AG08395 (cell line): ENCODE measurements around the gene RASL10A.

Experiments
- DNase-seq: peaks from one replicate; pipeline ENCODE4 v3.0.0; 2012; ENCODE audit warnings: mixed read lengths, low spot score

RASL10A gene

DNA sequence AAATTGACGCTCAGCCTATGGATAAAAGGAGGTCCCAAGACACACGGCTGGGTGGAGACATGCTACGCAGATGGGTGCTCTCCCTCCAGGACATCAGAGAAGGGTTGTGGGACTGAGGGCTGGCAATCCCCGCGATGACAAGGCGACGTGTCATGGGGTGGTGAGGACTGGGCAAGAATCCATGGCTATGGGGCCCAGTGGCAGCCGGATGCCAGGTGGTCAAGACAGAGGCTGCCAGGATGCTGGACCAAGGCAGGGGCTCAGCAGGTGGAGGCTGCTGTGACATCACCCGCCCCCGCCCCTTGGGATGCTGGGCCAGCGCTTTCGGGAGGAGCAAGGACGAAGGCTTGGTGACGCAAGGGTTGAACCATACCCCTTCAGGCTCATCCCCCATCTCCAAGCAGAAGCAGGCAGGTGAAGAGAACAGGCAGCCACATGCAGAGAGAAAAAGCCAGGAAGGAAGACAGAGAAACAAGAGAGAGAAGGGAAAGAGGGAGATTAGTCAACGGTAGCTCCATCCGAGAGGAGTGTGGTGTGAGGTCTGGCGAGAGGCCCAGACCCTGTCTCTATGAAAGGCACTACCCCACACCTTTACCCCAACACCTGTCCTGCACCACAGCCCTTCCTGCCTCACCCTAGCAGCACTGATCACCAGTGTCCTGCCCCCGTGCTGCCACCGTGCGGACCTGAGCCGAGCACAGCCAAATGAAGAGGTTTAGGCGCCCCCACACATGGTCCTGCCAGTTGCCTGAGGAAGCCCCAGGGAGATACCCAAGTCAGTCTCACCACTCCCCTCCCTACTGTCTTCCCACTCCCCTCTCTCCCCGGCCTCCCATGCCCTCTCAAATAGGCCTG, 24.1 kb upstream of the RASL10A start:
- DNase-seq = no peak

GRCh38 chr22:29338398-29338797, 22.9 kb upstream of the RASL10A start:
- DNase-seq = no peak

GRCh38 chr22:29337631-29338284, 22.3 kb upstream of the RASL10A start:
- DNase-seq = no peak

GRCh38 chr22:29336751-29337490, 21.4 kb upstream of the RASL10A start:
- DNase-seq = no peak

DNA sequence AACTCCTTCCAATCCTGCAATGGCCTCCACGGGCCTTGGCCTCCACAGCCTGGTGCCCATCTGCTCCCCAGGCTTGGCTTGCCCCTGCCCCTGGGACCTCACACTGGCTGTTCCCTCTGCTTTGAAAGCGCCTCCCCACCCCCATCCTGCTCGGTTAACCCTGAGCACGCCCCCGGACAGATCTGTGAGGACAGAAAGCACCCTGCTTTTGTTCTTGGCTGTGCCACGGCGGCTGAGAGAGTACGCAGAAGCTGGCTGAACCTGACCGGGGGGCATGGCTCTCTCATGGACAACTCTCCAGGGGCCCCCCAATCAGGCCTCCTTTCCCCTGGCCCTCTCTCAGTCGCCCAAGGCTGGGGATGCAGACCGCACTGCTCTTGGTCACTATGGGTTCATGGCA, 20.2 kb upstream of the RASL10A start:
- no peak for DNase-seq

GRCh38 chr22:29334696-29335344, 19.3 kb upstream of the RASL10A start:
- DNase-seq = no peak

- no peak for DNase-seq
These were observed 18.7 kb upstream of the RASL10A start for GRCh38 chr22:29334148-29334547.

- no peak for DNase-seq
These were observed 17.5 kb upstream of the RASL10A start for GRCh38 chr22:29332886-29333496.

DNA sequence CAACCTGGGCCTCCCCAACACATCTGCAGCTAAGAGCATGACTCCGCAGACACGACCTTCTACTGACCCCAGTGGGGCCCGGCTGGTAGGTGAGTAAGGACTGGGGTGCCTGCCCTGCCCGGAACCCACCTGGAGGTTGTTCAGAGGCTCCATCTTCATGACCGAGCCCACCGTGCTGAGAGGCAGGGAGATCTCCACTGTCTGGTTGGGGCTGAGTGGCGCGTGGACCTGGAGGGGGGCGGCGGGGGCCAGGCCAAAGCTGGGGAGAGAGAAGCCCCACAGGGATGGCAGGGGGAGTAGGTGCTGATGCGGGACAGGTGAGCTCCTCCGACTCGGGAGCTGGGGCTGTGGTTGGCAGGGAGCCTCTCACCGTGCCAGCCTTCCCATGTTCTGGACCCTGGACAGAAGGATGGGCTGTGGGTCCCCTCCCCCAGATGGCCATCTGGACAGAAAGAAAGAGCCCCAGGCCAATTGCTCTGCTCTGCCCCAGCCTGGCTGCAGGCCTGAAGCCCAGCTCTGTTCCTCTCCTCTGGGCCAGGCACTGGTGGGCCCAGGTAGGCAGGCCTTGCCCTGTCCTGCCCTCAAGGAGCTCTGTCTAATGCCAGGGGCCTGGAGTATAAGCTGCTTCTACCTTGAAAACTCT, 16.3 kb upstream of the RASL10A start:
- no peak for DNase-seq

- DNase-seq = no peak
These were observed 15.7 kb upstream of the RASL10A start for GRCh38 chr22:29331213-29331612.

DNA sequence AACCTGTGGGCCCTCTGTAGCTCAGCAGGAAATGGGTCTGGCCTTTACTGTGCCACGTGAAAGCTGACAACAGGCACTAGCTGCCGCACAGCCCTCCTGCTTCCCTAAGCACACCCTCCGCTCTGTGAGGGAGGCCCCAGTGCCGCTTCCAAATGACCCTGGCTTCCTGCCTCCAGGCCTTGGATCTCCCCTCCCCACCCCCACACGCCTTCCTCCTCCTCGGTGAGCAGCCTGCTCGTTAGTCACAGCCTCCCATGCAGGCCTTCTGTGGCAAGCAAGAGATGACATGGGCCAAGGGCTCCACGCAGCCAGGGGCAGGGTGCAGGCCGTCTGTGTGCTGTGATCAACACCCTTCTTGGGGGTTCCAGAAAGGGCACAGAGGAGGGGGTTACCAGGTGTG, 15.3 kb upstream of the RASL10A start:
- DNase-seq = no peak

DNA sequence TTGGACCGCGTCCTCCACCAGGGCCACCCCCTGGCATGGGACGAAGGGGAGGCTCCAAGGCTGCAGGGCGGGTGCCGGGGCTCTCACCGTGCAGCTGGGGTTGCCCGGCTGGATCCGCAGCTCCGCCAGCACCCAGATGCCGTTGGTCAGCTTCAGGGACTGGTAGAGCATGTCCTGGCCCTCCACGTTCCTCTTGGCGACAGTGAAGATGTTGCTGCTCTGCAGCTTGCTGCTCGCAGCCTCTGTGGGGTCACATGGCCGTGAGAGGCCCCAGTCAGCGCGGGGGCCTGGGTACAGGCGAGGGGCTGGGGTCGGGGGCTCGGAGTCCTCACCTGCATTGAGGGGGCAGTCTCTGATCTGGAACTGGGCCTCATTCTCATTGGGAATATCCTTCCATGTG, 14.8 kb upstream of the RASL10A start:
- DNase-seq = no peak

GRCh38 chr22:29329581-29329980, 14.1 kb upstream of the RASL10A start:
- no peak for DNase-seq

DNA sequence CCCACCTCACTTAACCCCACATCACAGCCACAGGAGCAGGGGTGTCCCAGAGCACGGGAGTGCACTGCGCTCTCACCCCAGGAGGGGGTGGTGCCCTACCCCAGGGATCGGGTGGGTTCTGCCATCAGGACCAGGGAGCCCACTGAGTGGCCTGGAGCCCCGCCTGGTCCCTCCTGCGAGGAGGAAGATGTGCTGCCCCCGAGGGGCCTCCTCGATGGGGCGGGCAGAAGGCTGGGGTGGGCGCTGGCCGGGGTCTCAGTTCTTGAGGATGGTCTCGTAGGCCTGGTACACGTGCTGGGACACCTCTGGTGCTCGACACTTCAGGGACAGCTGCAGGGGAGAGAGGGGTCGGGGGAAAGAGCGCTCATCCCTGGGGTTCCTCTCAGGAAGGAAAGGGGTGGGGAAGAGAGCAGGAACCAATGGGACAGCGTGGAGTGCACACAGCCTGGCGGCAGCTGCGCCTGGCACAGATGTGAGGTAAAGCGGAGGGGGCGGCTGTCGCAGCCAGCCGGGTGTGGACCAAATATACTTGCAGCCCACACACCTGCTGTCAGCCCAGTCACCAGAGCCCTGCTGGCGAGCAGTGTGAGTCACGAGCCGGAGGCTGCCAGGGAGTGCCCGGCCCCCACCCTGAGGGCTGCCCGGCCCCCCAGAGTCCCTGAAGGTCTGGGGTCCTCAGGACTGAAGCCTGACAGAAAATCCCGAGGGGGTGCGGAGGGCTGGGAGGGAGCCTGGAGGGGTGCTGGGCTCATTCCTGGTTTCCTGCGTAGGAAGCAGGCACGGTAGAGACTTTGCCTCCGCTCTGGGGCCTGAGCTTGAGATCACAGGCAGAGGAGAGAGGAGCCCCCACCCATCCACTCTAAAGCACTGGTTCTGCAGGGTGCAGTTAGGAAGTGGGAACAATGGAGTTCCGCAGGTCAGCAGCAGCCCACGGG, 13.3 kb upstream of the RASL10A start:
- no peak for DNase-seq

GRCh38 chr22:29328055-29328454, 12.6 kb upstream of the RASL10A start:
- DNase-seq = no peak

DNA sequence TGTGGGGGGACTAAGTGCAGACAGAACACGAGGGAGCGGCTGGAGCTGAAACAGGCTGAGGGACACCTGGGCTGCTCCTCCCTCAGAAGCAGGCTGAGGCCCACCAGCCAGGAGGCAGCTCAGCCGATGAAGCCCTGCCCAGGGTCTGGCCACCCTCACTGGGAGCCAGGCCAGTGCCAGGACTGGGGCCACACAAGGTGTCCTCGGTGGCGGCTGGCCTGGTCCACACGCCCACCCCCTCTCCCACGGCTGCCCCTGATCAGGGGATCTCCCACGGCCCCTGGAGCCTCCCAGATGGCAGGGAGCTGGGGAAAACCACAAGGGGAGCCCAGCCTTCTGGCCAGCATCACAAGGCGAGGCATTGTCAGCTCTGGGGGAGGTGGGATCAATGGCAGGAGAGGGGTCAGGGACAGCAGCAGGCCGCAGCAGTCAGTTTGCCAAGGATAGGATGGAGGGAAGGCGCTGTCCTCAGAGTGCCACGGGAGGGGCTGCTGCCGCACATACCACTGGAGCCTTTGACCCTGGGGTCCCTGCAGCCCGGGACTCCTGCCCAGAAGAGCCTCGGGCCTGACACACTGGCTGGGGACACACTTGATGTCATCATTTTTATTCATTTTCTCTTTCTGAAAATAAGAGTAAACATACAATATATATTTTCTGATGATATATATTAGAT, 11.7 kb upstream of the RASL10A start:
- DNase-seq = no peak

DNA sequence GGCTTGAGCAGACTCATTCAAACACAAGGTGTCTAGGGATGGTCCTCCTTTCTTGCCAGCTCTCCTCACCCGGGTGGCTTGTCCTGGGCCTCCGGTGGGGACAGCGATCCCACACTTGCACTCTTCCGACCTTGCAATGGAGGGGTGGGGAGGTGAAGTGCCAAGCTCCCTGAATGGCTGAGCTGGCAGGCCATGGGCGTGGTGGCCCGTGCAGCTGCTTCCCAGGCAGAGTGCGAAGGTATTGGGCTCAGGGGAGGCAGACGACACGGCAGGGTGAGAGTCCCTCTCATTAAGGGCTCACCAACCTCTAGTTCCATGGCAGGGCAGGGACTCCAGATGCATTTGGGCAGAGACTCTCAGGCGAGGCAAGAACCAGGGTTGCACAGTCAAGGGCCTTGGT, 11.0 kb upstream of the RASL10A start:
- no peak for DNase-seq

DNA sequence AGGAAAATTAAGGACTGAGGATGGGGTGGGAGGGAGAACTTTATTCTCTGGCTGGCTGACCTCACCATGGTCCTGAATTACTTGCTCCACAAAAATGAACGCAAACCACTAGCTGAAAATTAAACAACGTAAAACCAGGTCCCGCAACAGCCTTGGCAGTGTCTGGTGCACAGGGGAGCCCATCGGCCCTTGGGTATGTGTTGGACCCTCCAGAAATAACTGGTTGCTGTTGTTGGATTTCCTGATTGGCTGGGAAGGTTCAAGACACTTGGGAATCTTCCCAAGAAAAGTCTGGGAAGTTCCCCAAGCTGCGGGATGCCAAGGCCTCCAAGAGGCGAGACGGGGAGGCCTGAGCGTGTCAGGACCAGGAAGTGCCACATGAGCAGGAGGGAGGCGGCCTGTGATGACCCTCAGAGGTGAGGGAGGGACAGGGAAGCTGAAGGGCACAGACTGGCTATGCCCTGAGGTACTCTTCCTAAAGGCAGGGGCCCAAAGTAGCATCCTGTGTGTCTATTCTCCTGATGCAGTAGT, 10.4 kb upstream of the RASL10A start:
- no peak for DNase-seq

GRCh38 chr22:29325356-29325755, 9.9 kb upstream of the RASL10A start:
- no peak for DNase-seq

DNA sequence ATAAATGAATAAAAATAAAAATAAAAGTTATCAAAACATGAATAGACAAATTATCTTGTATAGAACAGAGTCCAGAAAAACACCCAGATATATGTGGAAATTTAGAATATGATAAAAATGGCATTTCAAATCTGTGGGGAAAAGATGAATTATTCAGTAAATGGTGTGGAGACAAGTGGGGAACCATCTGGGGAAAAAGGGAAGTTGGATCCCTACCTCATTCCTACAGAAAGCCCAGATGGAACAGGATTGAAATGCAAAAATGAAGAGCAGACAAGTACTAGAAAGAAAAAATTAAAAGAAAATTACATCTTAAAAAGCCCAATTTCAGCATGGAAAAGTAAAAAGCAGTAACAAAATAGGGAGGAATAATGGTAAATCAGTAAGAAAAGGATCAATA, 8.1 kb upstream of the RASL10A start:
- DNase-seq = no peak
